Neural cell (in vitro differentiated cells): ENCODE measurements around the gene PLCL1. TPM values are rescaled to one million over a fixed set of nuclear protein-coding genes. Genes with fewer than 3 reads are reported as not detected.

ENCODE experiments used
- H2AFZ ChIP-seq: fragments of 200-600, 300-800 bp; sonication (generic), shearing (Covaris generic); 2 replicates; pipeline ENCODE4 v1.6.0; 2014; ENCODE audit warnings: low read depth, mild to moderate bottlenecking, antibody characterized with exemption, low read length, moderate library complexity
- H3F3A ChIP-seq: fragments of 200-600 bp; shearing (Covaris generic); 2 replicates; pipeline ENCODE4 v1.6.1; 2016; ENCODE audit warnings: mild to moderate bottlenecking, moderate library complexity, mixed read lengths, antibody characterized with exemption, low read length; ENCODE audit not compliant: insufficient read depth, poor library complexity, severe bottlenecking
- H3K27ac ChIP-seq: fragments of 200-600, 300-800 bp; sonication (generic), shearing (Covaris generic); 2 replicates; pipeline ENCODE4 v1.5.1; 2014; ENCODE audit warnings: mild to moderate bottlenecking, low read length, moderate library complexity
- H3K27me3 ChIP-seq: fragments of 300-800, 200-600 bp; sonication (generic), shearing (Covaris generic); 2 replicates; pipeline ENCODE4 v1.6.0; 2014; ENCODE audit warnings: mild to moderate bottlenecking, low read depth, low read length, moderate library complexity; ENCODE audit not compliant: insufficient read depth
- H3K36me3 ChIP-seq: fragments of 300-800, 200-600 bp; sonication (generic), shearing (Covaris generic); 2 replicates; pipeline ENCODE4 v1.5.1; 2014; ENCODE audit warnings: mild to moderate bottlenecking, antibody characterized with exemption, low read length, moderate library complexity; ENCODE audit not compliant: insufficient read depth
- H3K4me2 ChIP-seq: fragments of 300-800, 200-600 bp; sonication (generic), shearing (Covaris generic); 2 replicates; pipeline ENCODE4 v1.6.0; 2014; ENCODE audit warnings: mild to moderate bottlenecking, low read length
- H3K4me3 ChIP-seq: fragments of 300-800, 200-600 bp; sonication (generic), shearing (Covaris generic); 2 replicates; pipeline ENCODE4 v1.5.1; 2014; ENCODE audit warnings: mild to moderate bottlenecking, low read length, moderate library complexity
- H3K79me2 ChIP-seq: fragments of 200-600 bp; shearing (Covaris generic); replicated peaks from 2 replicates; pipeline ENCODE4 v1.6.0; 2014; ENCODE audit warnings: mild to moderate bottlenecking, low read length, moderate library complexity; ENCODE audit not compliant: insufficient read depth
- H3K9ac ChIP-seq: fragments of 300-800, 200-600 bp; sonication (generic), shearing (Covaris generic); 2 replicates; pipeline ENCODE4 v1.6.1; 2016; ENCODE audit warnings: mild to moderate bottlenecking, low read length, mixed read lengths
- H3K9me2 ChIP-seq: fragments of 200-600 bp; shearing (Covaris generic); 2 replicates; pipeline ENCODE4 v1.6.1; 2016; ENCODE audit warnings: mild to moderate bottlenecking, low read length, mixed read lengths; ENCODE audit not compliant: insufficient read depth
- H3K9me3 ChIP-seq: fragments of 200-600, 300-800 bp; sonication (generic), shearing (Covaris generic); 2 replicates; pipeline ENCODE4 v1.6.1; 2016; ENCODE audit warnings: mild to moderate bottlenecking, mixed run types, low read length, moderate library complexity, mixed read lengths
- H4K20me1 ChIP-seq: fragments of 200-600 bp; shearing (Covaris generic); 2 replicates; pipeline ENCODE4 v1.6.1; 2016; ENCODE audit warnings: mild to moderate bottlenecking, mixed run types; ENCODE audit not compliant: insufficient read depth
- EP300 ChIP-seq: fragments of 450-650 bp; conservative IDR thresholded peaks from 2 replicates; pipeline ENCODE4 v1.6.1; 2014; ENCODE audit warnings: antibody characterized with exemption, mild to moderate bottlenecking, moderate library complexity; ENCODE audit not compliant: poor library complexity, severe bottlenecking
- EZH2 ChIP-seq: fragments of 200-600, 300-800 bp; shearing (Covaris generic), sonication (generic); IDR thresholded peaks from 2 replicates; pipeline ENCODE4 v1.6.1; 2014; ENCODE audit warnings: antibody characterized with exemption, low read length, borderline replicate concordance, mild to moderate bottlenecking; ENCODE audit not compliant: insufficient read depth, poor library complexity, severe bottlenecking
- MXI1 ChIP-seq: fragments of 450-650 bp; conservative IDR thresholded peaks from 2 replicates; pipeline ENCODE4 v1.6.1; 2014; ENCODE audit warnings: antibody characterized with exemption, mild to moderate bottlenecking; ENCODE audit not compliant: poor library complexity, severe bottlenecking
- POLR2AphosphoS5 ChIP-seq: IDR thresholded peaks from 2 replicates; pipeline ENCODE4 v1.6.1; 2012
- RAD21 ChIP-seq: fragments of 450-650 bp; conservative IDR thresholded peaks from 2 replicates; pipeline ENCODE4 v1.6.1; 2014; ENCODE audit warnings: antibody characterized with exemption, mild to moderate bottlenecking, moderate library complexity
- SMC3 ChIP-seq: fragments of 450-650 bp; conservative IDR thresholded peaks from 2 replicates; pipeline ENCODE4 v1.6.1; 2014; ENCODE audit warnings: antibody characterized with exemption, mild to moderate bottlenecking, moderate library complexity; ENCODE audit not compliant: poor library complexity
- TAF1 ChIP-seq: IDR thresholded peaks from 2 replicates; pipeline ENCODE4 v1.6.1; 2012; ENCODE audit warnings: low read depth
- polyA plus RNA-seq: library from polyadenylated mRNA; depleted of rRNA; stranded (reverse); fragments of >200 nt; gene quantifications from 2 replicates; pipeline ENCODE4 v1.2.3, GENCODE V29; 2014
- TF ChIP-seq, protein P1 (sequence below): fragments of 450-650 bp; IDR thresholded peaks from 2 replicates; pipeline ENCODE4 v1.5.1; 2014; ENCODE audit warnings: antibody characterized with exemption, mild to moderate bottlenecking, moderate library complexity; ENCODE audit not compliant: poor library complexity, severe bottlenecking
- TF ChIP-seq, protein P2 (sequence below): IDR thresholded peaks from 2 replicates; pipeline ENCODE4 v1.6.1; 2012; ENCODE audit warnings: borderline replicate concordance

Gene PLCL1
- polyA plus RNA-seq, 1 donor from 2014 or later = 6.8 TPM

DNA sequence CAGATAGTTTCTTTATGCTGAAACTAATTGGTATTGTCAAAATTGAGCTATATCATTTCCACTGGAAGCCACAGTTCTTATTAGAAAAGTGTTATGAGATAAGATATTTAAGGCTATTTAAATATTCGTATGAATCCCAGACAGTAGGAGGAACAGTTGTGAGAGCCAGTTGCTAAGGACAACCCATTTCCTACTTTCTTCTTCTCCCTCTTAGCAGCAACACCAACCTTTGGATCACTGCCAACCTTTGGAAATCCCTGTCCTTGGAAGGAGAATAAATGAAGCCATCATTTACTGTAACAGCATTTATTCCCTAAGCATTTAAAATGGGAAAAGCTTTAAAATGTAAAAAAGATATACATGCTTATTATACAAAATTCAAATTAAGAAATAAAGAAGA is 85.8 kb downstream of the PLCL1 start:
- no peaks in the 10 kb centered on the region for H3K79me2 ChIP-seq
- no peak overlapping the region for H2AFZ ChIP-seq
- H4K20me1 ChIP-seq = no peaks in the 10 kb centered on the region
- no peaks in the 10 kb centered on the region for H3K27me3 ChIP-seq
- no peak overlapping the region for H3K4me3 ChIP-seq
- no peaks in the 10 kb centered on the region for H3F3A ChIP-seq
- no peaks in the 10 kb centered on the region for H3K9me2 ChIP-seq
- TF ChIP-seq, protein P1, sequence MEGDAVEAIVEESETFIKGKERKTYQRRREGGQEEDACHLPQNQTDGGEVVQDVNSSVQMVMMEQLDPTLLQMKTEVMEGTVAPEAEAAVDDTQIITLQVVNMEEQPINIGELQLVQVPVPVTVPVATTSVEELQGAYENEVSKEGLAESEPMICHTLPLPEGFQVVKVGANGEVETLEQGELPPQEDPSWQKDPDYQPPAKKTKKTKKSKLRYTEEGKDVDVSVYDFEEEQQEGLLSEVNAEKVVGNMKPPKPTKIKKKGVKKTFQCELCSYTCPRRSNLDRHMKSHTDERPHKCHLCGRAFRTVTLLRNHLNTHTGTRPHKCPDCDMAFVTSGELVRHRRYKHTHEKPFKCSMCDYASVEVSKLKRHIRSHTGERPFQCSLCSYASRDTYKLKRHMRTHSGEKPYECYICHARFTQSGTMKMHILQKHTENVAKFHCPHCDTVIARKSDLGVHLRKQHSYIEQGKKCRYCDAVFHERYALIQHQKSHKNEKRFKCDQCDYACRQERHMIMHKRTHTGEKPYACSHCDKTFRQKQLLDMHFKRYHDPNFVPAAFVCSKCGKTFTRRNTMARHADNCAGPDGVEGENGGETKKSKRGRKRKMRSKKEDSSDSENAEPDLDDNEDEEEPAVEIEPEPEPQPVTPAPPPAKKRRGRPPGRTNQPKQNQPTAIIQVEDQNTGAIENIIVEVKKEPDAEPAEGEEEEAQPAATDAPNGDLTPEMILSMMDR = no peak
- TF ChIP-seq MXI1 (no peak), TAF1 (no peak), SMC3 (no peak), EZH2 (no peak), RAD21 (no peak)
- TF ChIP-seq, protein P2, sequence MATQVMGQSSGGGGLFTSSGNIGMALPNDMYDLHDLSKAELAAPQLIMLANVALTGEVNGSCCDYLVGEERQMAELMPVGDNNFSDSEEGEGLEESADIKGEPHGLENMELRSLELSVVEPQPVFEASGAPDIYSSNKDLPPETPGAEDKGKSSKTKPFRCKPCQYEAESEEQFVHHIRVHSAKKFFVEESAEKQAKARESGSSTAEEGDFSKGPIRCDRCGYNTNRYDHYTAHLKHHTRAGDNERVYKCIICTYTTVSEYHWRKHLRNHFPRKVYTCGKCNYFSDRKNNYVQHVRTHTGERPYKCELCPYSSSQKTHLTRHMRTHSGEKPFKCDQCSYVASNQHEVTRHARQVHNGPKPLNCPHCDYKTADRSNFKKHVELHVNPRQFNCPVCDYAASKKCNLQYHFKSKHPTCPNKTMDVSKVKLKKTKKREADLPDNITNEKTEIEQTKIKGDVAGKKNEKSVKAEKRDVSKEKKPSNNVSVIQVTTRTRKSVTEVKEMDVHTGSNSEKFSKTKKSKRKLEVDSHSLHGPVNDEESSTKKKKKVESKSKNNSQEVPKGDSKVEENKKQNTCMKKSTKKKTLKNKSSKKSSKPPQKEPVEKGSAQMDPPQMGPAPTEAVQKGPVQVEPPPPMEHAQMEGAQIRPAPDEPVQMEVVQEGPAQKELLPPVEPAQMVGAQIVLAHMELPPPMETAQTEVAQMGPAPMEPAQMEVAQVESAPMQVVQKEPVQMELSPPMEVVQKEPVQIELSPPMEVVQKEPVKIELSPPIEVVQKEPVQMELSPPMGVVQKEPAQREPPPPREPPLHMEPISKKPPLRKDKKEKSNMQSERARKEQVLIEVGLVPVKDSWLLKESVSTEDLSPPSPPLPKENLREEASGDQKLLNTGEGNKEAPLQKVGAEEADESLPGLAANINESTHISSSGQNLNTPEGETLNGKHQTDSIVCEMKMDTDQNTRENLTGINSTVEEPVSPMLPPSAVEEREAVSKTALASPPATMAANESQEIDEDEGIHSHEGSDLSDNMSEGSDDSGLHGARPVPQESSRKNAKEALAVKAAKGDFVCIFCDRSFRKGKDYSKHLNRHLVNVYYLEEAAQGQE = no peak
- H3K9me3 ChIP-seq = no peaks in the 10 kb centered on the region
- H3K4me2 ChIP-seq = no peak overlapping the region
- no peaks in the 10 kb centered on the region for H3K36me3 ChIP-seq
- no peak overlapping the region for H3K9ac ChIP-seq
- no peak overlapping the region for H3K27ac ChIP-seq

DNA sequence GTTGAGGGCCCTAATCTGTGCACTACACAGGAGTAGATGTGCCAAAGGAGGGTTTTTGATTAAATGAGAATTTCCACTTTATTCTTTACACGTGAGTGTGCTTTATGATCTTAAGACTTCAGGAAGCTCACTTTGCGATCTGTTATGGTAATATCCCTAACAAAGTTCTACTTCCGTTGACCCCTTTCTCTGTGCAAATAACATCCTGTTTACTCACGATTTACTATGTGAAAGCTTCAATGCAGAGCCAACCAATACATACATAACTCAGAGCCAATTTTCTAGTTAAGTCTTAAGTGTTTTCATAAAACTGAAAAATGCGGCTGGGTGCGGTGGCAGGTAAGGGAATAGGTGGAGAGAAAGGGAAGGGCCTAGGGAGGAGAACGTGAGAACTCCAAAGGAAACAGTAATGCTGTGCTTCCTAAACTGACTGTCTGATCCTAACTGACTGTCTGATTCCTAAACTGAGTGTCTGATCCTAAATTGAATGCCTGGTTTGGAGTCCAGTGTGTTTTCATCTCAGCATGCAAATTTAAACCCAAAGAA is 87.6 kb downstream of the PLCL1 start:
- H2AFZ ChIP-seq = no peak overlapping the region
- no peaks in the 10 kb centered on the region for H3K27me3 ChIP-seq
- no peak for TF ChIP-seq SMC3
- TF ChIP-seq EZH2 = no peak
- TF ChIP-seq RAD21 = no peak
- TF ChIP-seq POLR2AphosphoS5 = no peak
- TF ChIP-seq MXI1 = no peak
- no peak for TF ChIP-seq TAF1
- TF ChIP-seq EP300 = no peak
- TF ChIP-seq, protein P1 = no peak
- TF ChIP-seq, protein P2 = no peak
- H3F3A ChIP-seq = no peaks in the 10 kb centered on the region
- H3K9ac ChIP-seq = no peak overlapping the region
- no peaks in the 10 kb centered on the region for H3K9me3 ChIP-seq
- no peaks in the 10 kb centered on the region for H3K36me3 ChIP-seq
- no peaks in the 10 kb centered on the region for H4K20me1 ChIP-seq
- H3K4me3 ChIP-seq = no peak overlapping the region
- H3K9me2 ChIP-seq = no peaks in the 10 kb centered on the region
- H3K27ac ChIP-seq = no peak overlapping the region
- no peaks in the 10 kb centered on the region for H3K79me2 ChIP-seq
- no peak overlapping the region for H3K4me2 ChIP-seq
